GM12878 (cell line): Measurements from ENCODE around the gene C17orf78. TPM values are rescaled to one million over a fixed set of nuclear protein-coding genes. Genes with fewer than 3 reads are reported as not detected.

Experiments
- BCL3 ChIP-seq: IDR thresholded peaks from 2 replicates; pipeline ENCODE4 v1.6.1; 2011; ENCODE audit warnings: borderline replicate concordance, low read depth, mild to moderate bottlenecking, moderate library complexity, low read length; ENCODE audit not compliant: insufficient read depth, poor library complexity, severe bottlenecking
- BCLAF1 ChIP-seq: fragments of 450-650 bp; IDR thresholded peaks from 2 replicates; pipeline ENCODE4 v1.6.1; 2017; ENCODE audit warnings: antibody characterized with exemption, mild to moderate bottlenecking, moderate library complexity
- BMI1 ChIP-seq: fragments of 450-650 bp; IDR thresholded peaks from 2 replicates; pipeline ENCODE4 v1.6.1; 2016; ENCODE audit warnings: mild to moderate bottlenecking, moderate library complexity, borderline replicate concordance
- CTCF ChIP-seq, 3 experiments: IDR thresholded peaks in 2 of 3; conservative IDR thresholded peaks in 1 of 3; 2 replicates each; pipeline ENCODE4 v1.5.1; 2011; ENCODE audit warnings: low read depth in 3 of 3, low read length in 3 of 3, mild to moderate bottlenecking in 3 of 3, control low read depth in 2 of 3, moderate library complexity in 2 of 3, inconsistent platforms in 1 of 3, mixed read lengths in 1 of 3; ENCODE audit not compliant: control insufficient read depth in 2 of 3, insufficient read depth in 1 of 3; ENCODE audit errors: extremely low read depth in 1 of 3
- IRF5 ChIP-seq: fragments of 450-650 bp; IDR thresholded peaks from 2 replicates; pipeline ENCODE4 v1.6.1; 2017; ENCODE audit warnings: borderline replicate concordance
- MEF2B ChIP-seq: fragments of 450-650 bp; IDR thresholded peaks from 2 replicates; pipeline ENCODE4 v1.6.1; 2018; ENCODE audit warnings: mild to moderate bottlenecking, moderate library complexity; ENCODE audit not compliant: partially characterized antibody, poor library complexity, severe bottlenecking
- SMARCA5 ChIP-seq: fragments of 450-650 bp; IDR thresholded peaks from 2 replicates; pipeline ENCODE4 v1.6.1; 2017; ENCODE audit warnings: mild to moderate bottlenecking
- WRNIP1 ChIP-seq: IDR thresholded peaks from 2 replicates; pipeline ENCODE4 v1.6.1; 2011; ENCODE audit warnings: low read depth, low read length, improper control_type of control experiment, borderline replicate concordance
- ZBTB40 ChIP-seq: fragments of 450-650 bp; IDR thresholded peaks from 2 replicates; pipeline ENCODE4 v1.6.1; 2016; ENCODE audit warnings: mild to moderate bottlenecking, moderate library complexity, borderline replicate concordance
- ZNF622 ChIP-seq: fragments of 450-650 bp; IDR thresholded peaks from 2 replicates; pipeline ENCODE4 v1.6.1; 2017; ENCODE audit warnings: mild to moderate bottlenecking, inconsistent platforms
- polyA plus RNA-seq, 11 experiments: library from polyadenylated mRNA; depleted of rRNA in 4 of 11; unstranded in 6 of 11; stranded (reverse) in 5 of 11; fragments of >200 nt; fragmentation: Nextera tagmentation in 4 of 11; fragmentation: Illumina TruSeq in 1 of 11; extraction: Ambion mirVana in 4 of 11; extraction: Trizol in 1 of 11; gene quantifications; 1 replicate in 1 of 11; 2 replicates in 10 of 11; pipeline versions ENCODE4 v1.2.1 to v1.2.3, GENCODE V29; 2011 to 2016; ENCODE audit warnings: inconsistent platforms in 2 of 11, missing spikeins in 2 of 11, low read depth in 1 of 11
- total RNA-seq, 4 experiments: library from RNA; depleted of rRNA in 3 of 4; stranded (reverse); fragments of >200 nt in 3 of 4; fragmentation: Illumina TruSeq in 1 of 4; extraction: Trizol in 1 of 4; gene quantifications; 2 replicates each; pipeline versions ENCODE4 v1.2.1 to v1.2.3, GENCODE V29; 2013 to 2021

Gene C17orf78
- total and polyA plus RNA-seq, 10 of the 15 experiments (the other 5 are each of a cell fraction or from before 2014, with no cell fraction given), result 0.10 TPM; not detected in 9

- no peak for TF ChIP-seq ZBTB40
- no peak for TF ChIP-seq BMI1
- peak; percentile 99 to 100 (median 100); a peak in 5 of 6 replicates for TF ChIP-seq CTCF (IDR thresholded peaks at IDR 0.05 in 2 of 3, conservative IDR thresholded peaks at IDR 0.05 in 1 of 3; ENCODE audit: control insufficient read depth in 2 of 3, extremely low read depth in 1 of 3, insufficient read depth in 1 of 3, low read depth in 3 of 3, low read length in 3 of 3)
- TF ChIP-seq BCL3, result no peak
- no peak for TF ChIP-seq ZNF622
- no peak for TF ChIP-seq IRF5
- TF ChIP-seq WRNIP1, result no peak
- TF ChIP-seq MEF2B, result no peak
- TF ChIP-seq SMARCA5, result peak; percentile 94
- TF ChIP-seq BCLAF1, result no peak
These were observed 2.1 kb upstream of the C17orf78 start (continued) for GRCh38 chr17:37373530-37374159.
